HG03103 (cell line): ENCODE results near the gene HBP1.

Experiments
- ATAC-seq: cut with Tn5 transposase; IDR thresholded peaks from one replicate; pipeline ENCODE4 v1.9.1; 2021; ENCODE audit warnings: low read depth; ENCODE audit not compliant: unreplicated experiment

Gene HBP1

GRCh38 chr7:107179326-107180164 lies 10.7 kb downstream of the HBP1 start:
- ATAC-seq = no peak

DNA sequence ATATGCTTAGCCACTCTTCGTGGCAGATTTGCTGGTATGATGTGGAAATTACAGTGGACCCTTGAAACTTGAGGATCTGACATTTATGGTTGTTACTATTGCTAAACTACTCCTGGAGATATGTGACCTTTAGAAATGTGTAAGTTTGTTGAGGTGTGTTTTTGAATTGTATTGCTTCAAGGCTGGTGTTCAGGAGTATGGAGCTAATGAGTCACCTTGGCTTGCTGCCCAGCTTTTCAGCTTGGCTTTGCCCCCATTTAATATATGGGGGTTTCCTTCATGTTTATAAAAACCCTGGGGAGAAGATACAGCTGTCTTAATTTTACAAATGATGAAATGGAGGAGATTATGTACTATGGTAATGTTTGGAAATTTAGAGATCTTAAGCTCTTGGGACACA lies 11.6 kb downstream of the HBP1 start:
- no peak for ATAC-seq

DNA sequence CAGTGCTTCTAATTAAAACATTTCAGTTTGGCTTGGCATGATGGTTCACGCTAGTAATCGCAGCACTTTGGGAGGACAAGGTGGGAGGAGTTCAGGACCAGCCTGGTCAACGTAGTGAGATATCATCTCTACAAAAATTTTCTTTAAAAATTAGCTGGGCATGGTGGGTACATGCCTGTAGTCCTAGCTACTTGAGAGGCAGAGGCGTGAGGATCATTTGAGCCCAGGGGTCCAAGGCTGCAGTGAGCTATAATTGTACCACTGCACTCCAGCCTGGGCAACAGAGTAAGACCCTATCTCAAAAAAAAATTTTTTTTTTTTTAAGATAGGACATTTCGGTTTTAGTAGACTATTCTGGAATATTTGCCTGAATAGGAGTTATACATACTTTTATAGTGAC lies 12.4 kb downstream of the HBP1 start:
- no peak for ATAC-seq

DNA sequence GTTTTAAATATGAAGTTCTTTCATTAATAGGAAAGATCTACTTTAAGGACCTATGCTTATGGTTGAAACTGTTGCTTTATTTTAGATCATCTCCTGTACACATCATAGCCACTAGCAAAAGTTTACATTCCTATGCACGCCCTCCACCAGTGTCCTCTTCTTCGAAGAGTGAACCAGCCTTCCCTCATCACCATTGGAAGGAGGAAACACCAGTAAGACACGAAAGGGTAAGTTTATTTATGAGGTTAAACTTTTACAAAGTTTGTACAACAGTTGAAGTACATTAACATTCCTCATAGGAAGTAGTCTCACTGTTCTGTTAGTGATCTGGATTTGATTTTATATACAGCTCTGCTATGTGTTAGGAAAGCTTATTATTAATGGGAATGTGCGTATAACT lies 16.9 kb downstream of the HBP1 start:
- ATAC-seq = no peak

DNA sequence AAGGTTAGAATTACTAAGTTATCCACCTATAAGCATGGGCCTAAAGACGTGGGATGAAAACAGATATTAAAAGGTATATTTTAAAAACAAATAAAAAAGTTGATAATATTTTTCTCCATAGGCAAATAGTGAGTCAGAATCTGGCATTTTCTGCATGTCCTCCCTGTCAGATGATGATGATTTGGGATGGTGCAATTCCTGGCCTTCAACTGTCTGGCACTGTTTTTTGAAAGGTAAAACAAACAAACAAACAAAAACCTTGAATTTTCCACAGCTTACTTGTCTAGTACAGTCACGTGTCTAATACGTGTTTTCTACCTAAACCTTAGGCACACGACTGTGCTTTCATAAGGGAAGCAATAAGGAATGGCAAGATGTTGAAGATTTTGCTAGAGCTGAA lies 17.4 kb downstream of the HBP1 start:
- ATAC-seq = no peak

GRCh38 chr7:107187774-107188173 lies 19.0 kb downstream of the HBP1 start:
- no peak for ATAC-seq

DNA sequence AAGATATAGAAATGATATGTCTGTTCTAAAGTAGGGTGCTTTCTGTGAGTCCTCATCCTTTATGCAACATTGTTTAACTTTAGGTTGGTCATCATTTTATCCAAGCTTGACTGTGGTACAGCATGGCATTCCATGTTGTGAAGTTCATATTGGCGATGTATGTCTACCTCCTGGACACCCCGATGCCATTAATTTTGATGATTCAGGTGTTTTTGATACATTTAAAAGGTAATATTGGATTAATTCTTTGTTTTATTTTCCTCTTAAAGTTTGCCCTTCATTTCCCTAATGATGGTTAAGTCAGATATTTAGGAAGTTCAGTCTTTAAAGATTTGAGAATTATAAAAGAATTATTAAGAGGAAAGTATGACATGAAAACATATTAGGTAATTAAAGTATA lies 21.3 kb downstream of the HBP1 start:
- no peak for ATAC-seq

- no peak for ATAC-seq
These were observed 25.2 kb downstream of the HBP1 start for GRCh38 chr7:107194052-107194451.

- no peak for ATAC-seq
These were observed 28.2 kb downstream of the HBP1 start for GRCh38 chr7:107196834-107197610.

DNA sequence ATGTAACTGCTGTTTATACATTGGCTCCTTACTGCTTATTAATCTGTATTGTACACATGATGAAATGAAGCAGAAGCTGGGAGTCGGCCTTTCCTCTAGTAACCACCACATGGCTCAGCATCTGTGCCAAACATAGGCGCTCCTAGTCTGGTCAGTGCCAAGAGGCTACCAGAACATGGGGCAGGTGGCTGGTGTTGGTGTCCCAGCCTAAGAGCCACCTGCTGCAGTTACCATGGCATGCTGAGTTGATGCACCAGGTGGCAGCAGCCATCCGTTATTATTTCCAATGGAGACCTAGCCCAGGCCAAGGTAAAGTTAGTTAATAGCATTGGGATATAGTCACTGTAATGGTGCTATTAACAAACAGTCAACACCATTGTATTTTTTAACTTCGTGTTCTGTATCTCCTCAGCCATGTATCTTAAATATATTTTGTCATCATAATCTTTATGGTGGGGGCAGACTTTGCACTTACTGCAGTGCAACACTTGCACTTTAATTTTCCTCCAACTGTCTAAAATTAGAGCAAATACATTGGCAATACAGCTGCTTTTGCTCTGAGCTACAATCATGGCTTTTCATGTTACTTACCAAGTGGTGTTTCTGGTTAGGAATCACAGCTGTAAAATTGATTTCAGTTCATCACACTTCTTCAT lies 33.1 kb downstream of the HBP1 start:
- ATAC-seq = no peak

DNA sequence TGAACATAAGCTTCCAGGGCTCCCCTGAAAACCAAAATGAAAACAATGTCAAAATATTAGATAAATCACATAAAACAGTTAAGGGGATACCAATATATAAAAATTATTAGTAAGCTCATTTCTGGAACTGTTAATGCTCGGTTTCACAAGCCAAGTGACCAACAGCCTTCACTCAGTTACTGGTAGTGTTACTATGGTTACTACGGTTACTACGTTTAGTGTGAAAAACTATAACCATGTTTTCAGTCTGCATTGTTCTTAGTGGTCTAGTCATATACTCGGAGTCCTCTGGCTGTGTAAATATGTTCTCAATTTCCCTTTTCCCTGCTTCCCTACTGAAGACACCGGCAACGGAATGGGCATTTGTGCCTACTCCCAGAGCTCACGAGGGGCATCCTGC lies 34.8 kb downstream of the HBP1 start:
- ATAC-seq = no peak

DNA sequence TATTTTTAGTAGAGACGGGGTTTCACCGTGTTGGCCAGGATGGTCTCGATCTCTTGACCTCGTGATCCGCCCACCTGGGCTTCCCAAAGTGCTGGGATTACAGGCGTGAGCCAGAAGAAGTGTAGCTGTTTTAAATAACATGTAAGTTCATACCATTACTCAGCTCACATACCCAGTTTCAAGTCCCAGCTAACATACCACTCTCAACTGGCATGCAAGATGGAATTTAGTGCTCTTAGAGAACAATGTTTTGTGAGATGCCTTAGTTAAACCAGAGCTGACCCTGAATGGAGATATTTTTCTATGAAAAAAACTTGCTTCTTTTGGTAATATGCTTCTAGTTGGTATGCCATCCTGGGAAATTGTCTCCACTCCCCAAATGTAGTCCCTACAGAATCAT lies 37.3 kb downstream of the HBP1 start:
- ATAC-seq = no peak

GRCh38 chr7:107206706-107207105 lies 37.9 kb downstream of the HBP1 start:
- no peak for ATAC-seq

DNA sequence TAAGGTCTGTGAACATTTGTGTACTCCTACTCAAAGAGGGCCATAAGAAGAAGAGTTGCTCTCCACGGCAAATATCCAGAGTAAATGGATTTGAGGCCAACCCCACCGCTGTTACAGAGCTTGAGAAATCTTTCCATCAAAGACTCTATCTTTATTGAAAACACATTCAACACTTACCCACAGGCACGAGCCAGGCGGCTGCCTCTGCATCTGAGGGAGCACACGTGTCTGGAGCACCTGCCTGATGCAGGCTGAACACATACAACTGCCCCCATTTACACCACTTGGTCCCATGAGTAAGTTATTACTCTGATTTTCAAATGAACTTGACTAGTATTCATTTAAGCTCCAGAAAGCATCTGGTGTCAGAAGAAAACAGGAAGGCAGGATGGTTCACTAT lies 38.7 kb downstream of the HBP1 start:
- no peak for ATAC-seq

DNA sequence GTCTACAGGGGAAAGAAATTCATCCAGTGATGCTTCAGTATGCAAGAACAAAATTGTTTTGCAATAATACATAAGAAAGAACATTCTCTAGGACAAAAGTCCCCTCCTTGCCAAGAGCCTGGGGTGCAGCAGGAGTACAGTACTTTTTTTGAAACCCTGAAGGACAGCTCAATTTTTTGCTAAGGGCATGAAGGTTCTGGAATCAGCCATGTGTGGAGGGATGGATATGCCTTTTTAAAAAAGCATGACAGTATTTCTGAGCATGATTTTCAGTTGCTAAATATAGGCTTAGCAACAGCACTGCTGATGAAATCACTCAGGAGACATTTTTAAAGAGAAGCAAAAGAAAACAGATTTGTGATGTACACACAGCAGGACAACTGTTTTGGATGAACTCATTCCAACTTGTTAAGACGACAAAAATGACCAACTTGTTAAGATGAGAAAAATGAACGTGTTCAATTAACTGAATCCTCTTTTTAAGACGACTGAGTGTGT lies 39.3 kb downstream of the HBP1 start:
- ATAC-seq = no peak

DNA sequence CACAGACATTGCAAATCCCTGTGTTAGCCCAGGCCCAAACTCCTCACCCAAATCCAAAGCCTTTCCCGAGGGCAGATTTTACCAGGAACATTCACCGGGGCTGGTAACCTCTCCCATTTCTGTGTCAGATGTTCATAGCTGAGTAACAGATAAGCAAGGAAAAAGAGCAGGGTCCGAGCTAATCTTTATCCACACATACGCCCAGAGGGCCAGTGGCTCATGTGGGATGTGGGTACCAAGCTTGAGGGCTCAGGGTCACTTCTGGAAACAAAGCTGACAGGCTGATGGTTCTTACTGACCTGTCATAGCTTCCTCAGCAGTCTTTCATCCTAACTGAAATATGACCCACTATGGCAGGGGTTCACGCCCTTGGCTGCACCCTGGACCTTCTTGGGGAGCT lies 39.8 kb downstream of the HBP1 start:
- no peak for ATAC-seq

- ATAC-seq = no peak
These were observed 40.8 kb downstream of the HBP1 start for GRCh38 chr7:107209565-107209964.

GRCh38 chr7:107210400-107210799 lies 41.6 kb downstream of the HBP1 start:
- no peak for ATAC-seq

DNA sequence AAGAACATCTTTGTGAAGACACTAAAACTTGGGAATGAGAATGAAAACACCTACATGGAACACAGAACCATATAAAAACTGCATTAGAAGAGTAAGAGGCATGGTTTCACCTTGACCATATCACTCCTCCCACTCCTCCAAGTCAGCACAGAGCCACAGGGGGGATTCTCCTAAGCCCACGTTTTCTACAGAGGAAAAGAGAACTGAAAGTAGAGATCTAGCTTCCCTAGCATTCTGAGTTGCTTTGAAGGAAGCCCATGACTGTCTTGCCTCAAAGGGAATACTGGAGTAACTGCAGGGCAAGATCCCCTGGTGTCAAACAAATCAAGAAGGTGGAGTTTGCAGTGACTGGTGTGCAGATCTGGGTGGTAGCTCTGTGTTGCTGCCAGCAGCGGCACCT lies 43.9 kb downstream of the HBP1 start:
- no peak for ATAC-seq

DNA sequence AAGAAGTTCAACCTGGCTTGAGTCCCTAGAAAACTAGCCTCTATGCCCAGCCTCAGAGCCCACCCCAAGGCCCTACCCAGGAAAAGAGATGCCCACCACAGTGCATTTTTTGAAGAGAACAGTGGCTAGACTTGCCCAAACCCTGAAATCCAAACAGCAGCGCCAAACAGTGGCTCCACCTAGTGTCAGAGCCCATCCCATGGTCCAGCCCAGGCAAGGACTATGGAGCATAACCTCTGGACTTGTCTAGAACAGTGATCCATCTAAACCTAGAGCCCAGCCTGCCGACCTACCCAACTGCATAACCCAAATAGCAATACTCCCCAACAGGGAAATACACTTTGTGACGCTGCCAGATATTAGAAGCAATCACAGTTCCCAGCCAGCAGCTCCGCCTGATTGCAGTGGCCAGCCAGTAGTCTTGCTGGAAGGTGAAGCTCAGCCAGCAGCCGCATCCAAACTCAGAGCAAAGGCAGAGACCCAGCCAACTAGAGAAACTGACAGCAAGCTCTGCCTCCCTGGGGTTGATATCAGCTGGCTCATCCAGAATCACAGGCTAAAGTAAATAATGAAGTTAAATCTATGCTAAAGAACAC lies 44.5 kb downstream of the HBP1 start:
- ATAC-seq = no peak

DNA sequence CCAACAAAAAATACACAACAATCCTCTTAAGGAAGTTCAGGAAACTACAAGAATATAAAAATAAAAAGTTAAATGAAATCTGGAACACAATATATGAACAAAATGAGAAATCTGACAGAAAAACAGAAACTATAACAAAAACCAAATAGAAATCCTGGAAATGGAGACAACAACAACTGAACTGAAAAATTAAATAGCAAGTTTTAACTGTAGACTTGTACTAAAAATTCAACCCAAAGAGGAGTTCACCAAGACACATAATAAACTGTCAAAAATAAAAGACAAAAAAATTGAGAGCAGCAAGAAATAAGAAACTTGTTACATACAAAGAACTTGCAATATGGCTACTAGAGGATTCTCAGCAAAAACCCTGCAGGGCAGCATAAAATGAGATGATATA lies 45.1 kb downstream of the HBP1 start:
- ATAC-seq = no peak
